ENCODE data around the gene FBXO17. TPM values are rescaled to one million over a fixed set of nuclear protein-coding genes. Genes with fewer than 3 reads are reported as not detected.

FBXO17 gene
- total RNA-seq, 1 experiment from 2014 or later, result 8.1 TPM

GRCh38 chr19:38917516-38917915 is 58.0 kb downstream of the FBXO17 start:
- ChIA-PET POLR2A (ENCODE audit: unreplicated experiment) (no interaction called here), CTCF (no interaction called here)
- H2AFZ ChIP-seq, result no peak overlapping the region

DNA sequence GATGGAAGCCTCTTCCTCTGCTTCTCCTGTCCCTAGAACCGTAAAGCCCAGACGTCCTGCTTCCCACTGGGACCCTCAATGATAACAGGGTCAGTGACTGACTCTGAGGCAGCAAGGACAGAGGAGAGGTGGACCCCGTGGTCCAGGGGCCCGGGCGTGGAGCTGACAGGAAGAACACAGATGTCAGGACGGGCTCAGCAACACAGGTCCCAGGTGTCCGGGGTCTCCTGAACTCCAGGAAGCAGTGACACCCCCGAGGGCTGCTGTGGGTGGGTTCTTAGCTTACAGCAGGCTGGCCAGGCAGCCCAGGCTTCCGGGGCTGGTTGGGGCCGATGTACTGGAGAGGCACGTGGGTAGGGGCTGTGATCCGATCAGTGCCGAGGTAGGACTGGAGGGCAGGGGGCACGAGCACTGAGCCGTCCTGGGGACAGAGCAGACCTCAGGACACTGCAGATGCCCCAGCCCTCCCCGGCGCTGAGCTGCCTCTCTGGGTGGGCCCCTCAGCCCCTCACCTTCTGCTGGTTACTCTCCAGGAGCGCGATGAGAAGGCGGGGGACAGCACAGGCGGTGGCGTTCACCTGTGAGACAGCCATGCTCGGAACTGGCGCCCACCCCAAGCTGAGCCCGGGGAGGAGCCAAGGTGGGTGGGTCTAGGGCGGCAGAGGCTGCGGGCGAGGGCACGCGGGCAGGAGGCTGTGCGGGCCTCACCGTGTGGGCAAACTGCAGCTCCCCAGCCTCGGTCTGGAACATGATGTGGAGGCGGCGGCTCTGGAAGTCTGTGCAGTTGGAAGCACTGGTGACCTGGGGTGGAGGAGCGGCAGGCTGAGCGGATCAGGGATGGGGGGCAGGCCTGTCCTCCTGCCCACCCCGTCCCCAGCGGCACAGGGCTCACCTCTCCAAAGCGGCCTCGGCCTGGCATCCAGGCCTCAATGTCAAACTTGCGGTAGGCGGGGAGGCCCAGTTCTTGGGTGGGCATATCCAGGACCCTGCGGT is 59.9 kb downstream of the FBXO17 start:
- Histone ChIP-seq H3K9me2 (ENCODE audit: insufficient read depth) (no peaks in the 10 kb centered on the region), H3K79me2 (ENCODE audit: low read depth) (no peaks in the 10 kb centered on the region), H3K4me2 (no peak overlapping the region), H2AFZ (no peak overlapping the region), H3K36me3 (ENCODE audit: low read depth) (no peaks in the 10 kb centered on the region), H3K27ac (no peak overlapping the region), H3K4me1 (replicated peaks; ENCODE audit: insufficient read depth) (no peaks in the 10 kb centered on the region), H3K27me3 (ENCODE audit: insufficient read depth, low read depth) (no peaks in the 10 kb centered on the region), H4K20me1 (ENCODE audit: insufficient read depth) (no peaks in the 10 kb centered on the region), H3F3A (ENCODE audit: insufficient read depth, low read depth) (peaks cover 13% of the 10 kb centered on the region; the same call in 1 of the 2 replicates), H3K9me3 (ENCODE audit: insufficient read depth, low read depth) (no peaks in the 10 kb centered on the region), H3K4me3 (no peak overlapping the region)
- no peak for DNase-seq
- CTCF ChIA-PET, result interaction anchor here (0.5 kb wide), 1 partner anchor 183 kb away, joined by 6 read pairs; no protein-coding TSS in a partner anchor
- TF ChIP-seq CTCF (conservative IDR thresholded peaks at IDR 0.05) (no peak), EZH2 (IDR thresholded peaks at IDR 0.05; ENCODE audit: low read depth) (no peak)
- POLR2A ChIA-PET (ENCODE audit: unreplicated experiment), result no interaction called here
- BruUV-seq (replicated peaks), result no TSS peak
- intact Hi-C loops (cut with micrococcal nuclease; ENCODE audit: unreplicated experiment), result no loop called here

More at GRCh38 chr19:38917516-38917915, 58.0 kb downstream of the FBXO17 start:
- no peaks in the 10 kb centered on the region for H3K9me2 ChIP-seq (ENCODE audit: insufficient read depth)
- H3K4me1 ChIP-seq (replicated peaks; ENCODE audit: insufficient read depth), result no peaks in the 10 kb centered on the region
- H3K27ac ChIP-seq, result no peak overlapping the region
- H3K79me2 ChIP-seq (ENCODE audit: low read depth), result no peaks in the 10 kb centered on the region
- H3K36me3 ChIP-seq (ENCODE audit: low read depth), result no peaks in the 10 kb centered on the region
- no TSS peak for BruUV-seq (replicated peaks)
- TF ChIP-seq EZH2 (IDR thresholded peaks at IDR 0.05; ENCODE audit: low read depth) (no peak), CTCF (conservative IDR thresholded peaks at IDR 0.05) (no peak)
- H3K27me3 ChIP-seq (ENCODE audit: insufficient read depth, low read depth), result no peaks in the 10 kb centered on the region
- no peaks in the 10 kb centered on the region for H3K9me3 ChIP-seq (ENCODE audit: insufficient read depth, low read depth)
- no peak overlapping the region for H3K4me3 ChIP-seq
- H3F3A ChIP-seq (ENCODE audit: insufficient read depth, low read depth), result peaks cover 13% of the 10 kb centered on the region; the same call in 1 of the 2 replicates
- H3K4me2 ChIP-seq, result no peak overlapping the region
- DNase-seq, result no peak
- intact Hi-C loops (cut with micrococcal nuclease; ENCODE audit: unreplicated experiment), result no loop called here
- no peaks in the 10 kb centered on the region for H4K20me1 ChIP-seq (ENCODE audit: insufficient read depth)

GRCh38 chr19:38913958-38914357 is 61.6 kb downstream of the FBXO17 start:
- Histone ChIP-seq H3K36me3 (ENCODE audit: low read depth) (no peaks in the 10 kb centered on the region), H3K27me3 (ENCODE audit: insufficient read depth, low read depth) (no peaks in the 10 kb centered on the region), H2AFZ (no peak overlapping the region), H4K20me1 (ENCODE audit: insufficient read depth) (no peaks in the 10 kb centered on the region), H3F3A (ENCODE audit: insufficient read depth, low read depth) (peaks cover 8% of the 10 kb centered on the region; the same call in 1 of the 2 replicates), H3K9me3 (ENCODE audit: insufficient read depth, low read depth) (no peaks in the 10 kb centered on the region), H3K4me3 (no peak overlapping the region), H3K27ac (no peak overlapping the region), H3K4me1 (replicated peaks; ENCODE audit: insufficient read depth) (no peaks in the 10 kb centered on the region), H3K4me2 (no peak overlapping the region), H3K79me2 (ENCODE audit: low read depth) (no peaks in the 10 kb centered on the region), H3K9me2 (ENCODE audit: insufficient read depth) (no peaks in the 10 kb centered on the region)
- ChIA-PET POLR2A (ENCODE audit: unreplicated experiment) (no interaction called here), CTCF (interaction anchor here (0.6 kb wide), 1 partner anchor 1138 kb away, joined by 4 read pairs; no protein-coding TSS in a partner anchor)
- intact Hi-C loops (cut with micrococcal nuclease; ENCODE audit: unreplicated experiment), result no loop called here
- no peak for DNase-seq
- no peak for TF ChIP-seq EZH2 (IDR thresholded peaks at IDR 0.05; ENCODE audit: low read depth)
- no peak for TF ChIP-seq CTCF (conservative IDR thresholded peaks at IDR 0.05)
- BruUV-seq (replicated peaks), result no TSS peak
